Ectodermal cell (in vitro differentiated cells): ENCODE data around the gene HS3ST2.
"Not testable (repeated sequence)": the region's sequence is repeated elsewhere in the genome, so short reads cannot be mapped to it uniquely, and the experiment has no call there.

Experiments
- H3K27ac ChIP-seq: 2 replicates; pipeline ENCODE4 v1.7.0; 2013; ENCODE audit warnings: mild to moderate bottlenecking, low read depth, low read length; ENCODE audit not compliant: insufficient read depth, poor library complexity, severe bottlenecking
- H3K27me3 ChIP-seq: 2 replicates; pipeline ENCODE4 v1.7.0; 2013; ENCODE audit warnings: mild to moderate bottlenecking, low read length; ENCODE audit not compliant: insufficient read depth, control insufficient read depth, poor library complexity, severe bottlenecking
- H3K36me3 ChIP-seq: one replicate; pipeline ENCODE4 v1.7.0; 2013; ENCODE audit warnings: low read length; ENCODE audit not compliant: control insufficient read depth, insufficient read depth
- H3K4me1 ChIP-seq: one replicate; pipeline ENCODE4 v1.7.0; 2013; ENCODE audit warnings: low read length; ENCODE audit not compliant: control insufficient read depth, insufficient read depth
- H3K4me3 ChIP-seq: 2 replicates; pipeline ENCODE4 v1.7.0; 2013; ENCODE audit warnings: low read depth, low read length, control low read depth; ENCODE audit not compliant: insufficient read depth
- H3K9me3 ChIP-seq: 2 replicates; pipeline ENCODE4 v1.7.0; 2013; ENCODE audit warnings: mild to moderate bottlenecking, low read length, moderate library complexity; ENCODE audit not compliant: control insufficient read depth
- WGBS, 2 experiments: methylation state at CpG; one replicate each; pipeline ENCODE4 v1.1.7; 2013; ENCODE audit warnings: missing lambda C conversion rate in 2 of 2; 5-methylcytosine and 5-hydroxymethylcytosine counted together

HS3ST2 gene

GRCh38 chr16:22897184-22897583, 83.2 kb downstream of the HS3ST2 start:
- no peak overlapping the region for H3K4me3 ChIP-seq
- peaks cover 2% of the 10 kb centered on the region for H3K27me3 ChIP-seq
- peaks cover 5% of the 10 kb centered on the region for H3K4me1 ChIP-seq
- 100% methylated on average over 1 of the region's 1 CpG for WGBS, 2 experiments
- no peak overlapping the region for H3K27ac ChIP-seq
- no peaks in the 10 kb centered on the region for H3K9me3 ChIP-seq
- no peaks in the 10 kb centered on the region for H3K36me3 ChIP-seq

- Histone ChIP-seq H3K27me3 (peaks cover 6% of the 10 kb centered on the region), H3K27ac (no peak overlapping the region), H3K36me3 (no peaks in the 10 kb centered on the region), H3K9me3 (no peaks in the 10 kb centered on the region), H3K4me1 (peaks cover 5% of the 10 kb centered on the region), H3K4me3 (no peak overlapping the region)
These were observed 84.2 kb downstream of the HS3ST2 start for GRCh38 chr16:22898131-22898530.

- H3K4me3 ChIP-seq: no peak overlapping the region
- H3K27me3 ChIP-seq: peaks cover 6% of the 10 kb centered on the region
- no peaks in the 10 kb centered on the region for H3K9me3 ChIP-seq
- H3K4me1 ChIP-seq: peaks cover 5% of the 10 kb centered on the region
- WGBS, 2 experiments: 21 to 31% methylated on average over 10 of the region's 10 CpGs
- no peak overlapping the region for H3K27ac ChIP-seq
- H3K36me3 ChIP-seq: no peaks in the 10 kb centered on the region
These were observed 84.9 kb downstream of the HS3ST2 start for GRCh38 chr16:22898874-22899348.

- not testable (repeated sequence) for H3K9me3 ChIP-seq, H3K4me1 ChIP-seq, H3K27me3 ChIP-seq, H3K27ac ChIP-seq, H3K36me3 ChIP-seq, H3K4me3 ChIP-seq
- WGBS, 2 experiments: 93 to 96% methylated on average over 4 of the region's 4 CpGs
These were observed 85.6 kb downstream of the HS3ST2 start for GRCh38 chr16:22899567-22899966.

GRCh38 chr16:22900863-22901262, 86.9 kb downstream of the HS3ST2 start:
- peaks cover 6% of the 10 kb centered on the region for H3K27me3 ChIP-seq
- H3K9me3 ChIP-seq: no peaks in the 10 kb centered on the region
- 92 to 94% methylated on average over 6 of the region's 6 CpGs for WGBS, 2 experiments

GRCh38 chr16:22901563-22901962, 87.6 kb downstream of the HS3ST2 start:
- Histone ChIP-seq H3K27ac (no peak overlapping the region), H3K36me3 (no peaks in the 10 kb centered on the region), H3K4me3 (no peak overlapping the region), H3K4me1 (peaks cover 5% of the 10 kb centered on the region), H3K27me3 (peaks cover 7% of the 10 kb centered on the region), H3K9me3 (no peaks in the 10 kb centered on the region)
- WGBS, 2 experiments: 90 to 91% methylated on average over 4 to 5 of the region's 5 CpGs

More at GRCh38 chr16:22900863-22901262, 86.9 kb downstream of the HS3ST2 start:
- no peaks in the 10 kb centered on the region for H3K36me3 ChIP-seq
- H3K4me1 ChIP-seq: peaks cover 5% of the 10 kb centered on the region
- no peak overlapping the region for H3K4me3 ChIP-seq
- H3K27ac ChIP-seq: no peak overlapping the region

GRCh38 chr16:22903716-22904115, 89.8 kb downstream of the HS3ST2 start:
- Histone ChIP-seq H3K4me1 (peaks cover 11% of the 10 kb centered on the region), H3K27me3 (peaks cover 10% of the 10 kb centered on the region), H3K9me3 (no peaks in the 10 kb centered on the region), H3K27ac (no peak overlapping the region), H3K36me3 (no peaks in the 10 kb centered on the region), H3K4me3 (no peak overlapping the region)
- 35 to 40% methylated on average over 2 of the region's 2 CpGs for WGBS, 2 experiments

GRCh38 chr16:22912654-22913053, 98.7 kb downstream of the HS3ST2 start:
- H3K9me3 ChIP-seq: no peaks in the 10 kb centered on the region
- no peak overlapping the region for H3K27ac ChIP-seq
- 80% methylated on average over 7 of the region's 7 CpGs for WGBS, 2 experiments
- H3K27me3 ChIP-seq: no peaks in the 10 kb centered on the region
- H3K4me1 ChIP-seq: no peaks in the 10 kb centered on the region
- H3K36me3 ChIP-seq: no peaks in the 10 kb centered on the region
- no peak overlapping the region for H3K4me3 ChIP-seq

GRCh38 chr16:22915003-22915402, 101.0 kb downstream of the HS3ST2 start:
- H3K36me3 ChIP-seq: no peaks in the 10 kb centered on the region
- H3K4me3 ChIP-seq: no peak overlapping the region
- H3K27ac ChIP-seq: no peak overlapping the region
- 95 to 96% methylated on average over 25 of the region's 25 CpGs for WGBS, 2 experiments
- no peaks in the 10 kb centered on the region for H3K27me3 ChIP-seq
- no peaks in the 10 kb centered on the region for H3K4me1 ChIP-seq
- no peaks in the 10 kb centered on the region for H3K9me3 ChIP-seq

GRCh38 chr16:22923491-22923890, 109.5 kb downstream of the HS3ST2 start:
- Histone ChIP-seq H3K36me3 (no peaks in the 10 kb centered on the region), H3K27me3 (no peaks in the 10 kb centered on the region), H3K9me3 (no peaks in the 10 kb centered on the region), H3K4me3 (no peak overlapping the region), H3K27ac (no peak overlapping the region), H3K4me1 (no peaks in the 10 kb centered on the region)
- WGBS, 2 experiments: 65 to 100% methylated on average over 2 to 3 of the region's 3 CpGs

- WGBS, 2 experiments: 85 to 89% methylated on average over 4 to 5 of the region's 5 CpGs
- H3K9me3 ChIP-seq: no peaks in the 10 kb centered on the region
- H3K27ac ChIP-seq: no peak overlapping the region
- no peak overlapping the region for H3K4me3 ChIP-seq
- H3K27me3 ChIP-seq: no peaks in the 10 kb centered on the region
- no peaks in the 10 kb centered on the region for H3K36me3 ChIP-seq
- no peaks in the 10 kb centered on the region for H3K4me1 ChIP-seq
These were observed 110.5 kb downstream of the HS3ST2 start for GRCh38 chr16:22924492-22924891.
